ENCODE data around the gene PSD2. TPM values are rescaled to one million over a fixed set of nuclear protein-coding genes. Genes with fewer than 3 reads are reported as not detected.

PSD2 gene
- total RNA-seq, 4 donors from 2014 or later, result 0.08 to 0.13 (median 0.10) TPM; not detected in 1

GRCh38 chr5:139881143-139881733 lies 85.6 kb downstream of the PSD2 start:
- H3K4me3 ChIP-seq, result no peak overlapping the region
- DNase-seq (ENCODE audit: low spot score in 2 of 2), result no peak
- H3K9me3 ChIP-seq, result no peaks in the 10 kb centered on the region
- no peaks in the 10 kb centered on the region for H3K27me3 ChIP-seq
- WGBS, result 37% methylated on average over 4 of the region's 5 CpGs
- H3K36me3 ChIP-seq, result no peaks in the 10 kb centered on the region
- peaks cover 32% of the 10 kb centered on the region for H3K4me1 ChIP-seq
- TF ChIP-seq POLR2A (IDR thresholded peaks at IDR 0.05) (no peak), EP300 (IDR thresholded peaks at IDR 0.05) (no peak), POLR2AphosphoS5 (IDR thresholded peaks at IDR 0.05) (no peak), CTCF (IDR thresholded peaks at IDR 0.05) (no peak)
- H3K27ac ChIP-seq, result no peak overlapping the region

- no peaks in the 10 kb centered on the region for H3K27me3 ChIP-seq
- H3K27ac ChIP-seq, result no peak overlapping the region
- H3K36me3 ChIP-seq, result no peaks in the 10 kb centered on the region
- H3K9me3 ChIP-seq, result no peaks in the 10 kb centered on the region
- peaks cover 32% of the 10 kb centered on the region for H3K4me1 ChIP-seq
- no peak overlapping the region for H3K4me3 ChIP-seq
- 37% methylated on average over 3 of the region's 3 CpGs for WGBS
- DNase-seq (ENCODE audit: low spot score in 2 of 2), result no peak
- TF ChIP-seq CTCF (IDR thresholded peaks at IDR 0.05) (no peak), EP300 (IDR thresholded peaks at IDR 0.05) (no peak), POLR2A (IDR thresholded peaks at IDR 0.05) (no peak)
Measured at GRCh38 chr5:139882316-139882715, 86.7 kb downstream of the PSD2 start.

- no peak overlapping the region for H3K4me3 ChIP-seq
- no peak for TF ChIP-seq EP300 (IDR thresholded peaks at IDR 0.05)
- no peak for TF ChIP-seq POLR2A (IDR thresholded peaks at IDR 0.05)
- TF ChIP-seq POLR2AphosphoS5 (IDR thresholded peaks at IDR 0.05), result no peak
- no peaks in the 10 kb centered on the region for H3K9me3 ChIP-seq
- 65% methylated on average over 9 of the region's 10 CpGs for WGBS
- no peak overlapping the region for H3K27ac ChIP-seq
- H3K4me1 ChIP-seq, result peaks cover 32% of the 10 kb centered on the region
- no peak for DNase-seq (ENCODE audit: low spot score in 2 of 2)
- no peaks in the 10 kb centered on the region for H3K27me3 ChIP-seq
- no peaks in the 10 kb centered on the region for H3K36me3 ChIP-seq
Measured at GRCh38 chr5:139882961-139883539, 87.4 kb downstream of the PSD2 start.

GRCh38 chr5:139884144-139884543 lies 88.5 kb downstream of the PSD2 start:
- peaks cover 32% of the 10 kb centered on the region for H3K4me1 ChIP-seq
- no peak overlapping the region for H3K4me3 ChIP-seq
- no peak for TF ChIP-seq CTCF (IDR thresholded peaks at IDR 0.05)
- TF ChIP-seq EP300 (IDR thresholded peaks at IDR 0.05), result no peak
- TF ChIP-seq POLR2A (IDR thresholded peaks at IDR 0.05), result no peak
- TF ChIP-seq POLR2AphosphoS5 (IDR thresholded peaks at IDR 0.05), result no peak
- no peaks in the 10 kb centered on the region for H3K27me3 ChIP-seq
- H3K9me3 ChIP-seq, result no peaks in the 10 kb centered on the region
- no peak for DNase-seq (ENCODE audit: low spot score in 2 of 2)
- no peaks in the 10 kb centered on the region for H3K36me3 ChIP-seq
- 41% methylated on average over 3 of the region's 3 CpGs for WGBS
- H3K27ac ChIP-seq, result peak overlapping the region; percentile 40

GRCh38 chr5:139884734-139885133 lies 89.1 kb downstream of the PSD2 start:
- no peaks in the 10 kb centered on the region for H3K36me3 ChIP-seq
- 62% methylated on average over 3 of the region's 3 CpGs for WGBS
- H3K4me3 ChIP-seq, result no peak overlapping the region
- H3K4me1 ChIP-seq, result peaks cover 28% of the 10 kb centered on the region
- no peak overlapping the region for H3K27ac ChIP-seq
- no peak for TF ChIP-seq POLR2AphosphoS5 (IDR thresholded peaks at IDR 0.05)
- TF ChIP-seq POLR2A (IDR thresholded peaks at IDR 0.05), result no peak
- TF ChIP-seq EP300 (IDR thresholded peaks at IDR 0.05), result no peak
- TF ChIP-seq CTCF (IDR thresholded peaks at IDR 0.05), result no peak
- DNase-seq (ENCODE audit: low spot score in 2 of 2), result no peak
- no peaks in the 10 kb centered on the region for H3K27me3 ChIP-seq
- H3K9me3 ChIP-seq, result no peaks in the 10 kb centered on the region
